Liver (tissue), 9 donors: ENCODE results near the gene ASPG. TPM values are rescaled to one million over a fixed set of nuclear protein-coding genes. Genes with fewer than 3 reads are reported as not detected.

Experiments used
- DNase-seq: peaks from one replicate; pipeline ENCODE4 v3.0.0-alpha.2; 2017; ENCODE audit warnings: low spot score
- H3K27ac ChIP-seq, 2 donors: one replicate each; pipeline ENCODE4 v1.7.0; 2013; ENCODE audit warnings: inconsistent platforms in 2 of 2, low read length in 2 of 2, control low read depth in 1 of 2, low read depth in 1 of 2, mild to moderate bottlenecking in 1 of 2
- H3K27me3 ChIP-seq, 4 donors: one replicate each; pipeline versions ENCODE4 v1.6.1 to v1.7.0; 2013; ENCODE audit warnings: low read length in 3 of 4, inconsistent platforms in 1 of 4, mild to moderate bottlenecking in 1 of 4, moderate library complexity in 1 of 4; ENCODE audit not compliant: control insufficient read depth in 4 of 4, insufficient read depth in 4 of 4
- H3K36me3 ChIP-seq, 4 donors: one replicate each; pipeline versions ENCODE4 v1.6.1 to v1.7.0; 2013; ENCODE audit warnings: low read length in 3 of 4, mild to moderate bottlenecking in 3 of 4, low read depth in 1 of 4, moderate library complexity in 1 of 4; ENCODE audit not compliant: control insufficient read depth in 4 of 4, insufficient read depth in 3 of 4
- H3K4me1 ChIP-seq, 4 donors: one replicate each; pipeline versions ENCODE4 v1.6.1 to v1.7.0; 2013; ENCODE audit warnings: low read length in 3 of 4, mild to moderate bottlenecking in 3 of 4, moderate library complexity in 1 of 4; ENCODE audit not compliant: control insufficient read depth in 4 of 4, insufficient read depth in 4 of 4
- H3K4me3 ChIP-seq, 3 donors: one replicate each; pipeline versions ENCODE4 v1.6.1 to v1.7.0; 2013; ENCODE audit warnings: low read length in 3 of 3, control low read depth in 1 of 3, low read depth in 1 of 3, mild to moderate bottlenecking in 1 of 3
- H3K9ac ChIP-seq, 2 donors: one replicate each; pipeline ENCODE4 v1.7.0; 2013; ENCODE audit warnings: low read length in 2 of 2, mild to moderate bottlenecking in 2 of 2, moderate library complexity in 2 of 2, control low read depth in 1 of 2, low read depth in 1 of 2
- H3K9me3 ChIP-seq, 4 donors: one replicate each; pipeline versions ENCODE4 v1.6.1 to v1.7.0; 2013; ENCODE audit warnings: low read length in 3 of 4; ENCODE audit not compliant: control insufficient read depth in 4 of 4
- EGR1 ChIP-seq, 2 donors: IDR thresholded peaks; 2 replicates each; pipeline ENCODE4 v1.6.1; 2016 to 2018; ENCODE audit warnings: antibody characterized with exemption in 2 of 2, low read depth in 2 of 2
- HNF4A ChIP-seq, 2 donors: conservative IDR thresholded peaks; 2 replicates each; pipeline ENCODE4 v1.6.1; 2016; ENCODE audit warnings: antibody characterized with exemption in 2 of 2, mild to moderate bottlenecking in 2 of 2
- HNF4G ChIP-seq: IDR thresholded peaks from 2 replicates; pipeline ENCODE4 v1.6.1; 2016; ENCODE audit warnings: antibody characterized with exemption
- JUND ChIP-seq, 2 donors: IDR thresholded peaks; 2 replicates each; pipeline ENCODE4 v1.6.1; 2016; ENCODE audit warnings: antibody characterized with exemption in 2 of 2
- RAD21 ChIP-seq, 2 donors: IDR thresholded peaks; 2 replicates each; pipeline ENCODE4 v1.6.1; 2016; ENCODE audit warnings: antibody characterized with exemption in 2 of 2, mild to moderate bottlenecking in 2 of 2
- REST ChIP-seq: IDR thresholded peaks from 2 replicates; pipeline ENCODE4 v1.6.1; 2016; ENCODE audit warnings: antibody characterized with exemption, mild to moderate bottlenecking
- RXRA ChIP-seq, 2 donors: IDR thresholded peaks; 2 replicates each; pipeline ENCODE4 v1.6.1; 2017 to 2018; ENCODE audit warnings: antibody characterized with exemption in 2 of 2, mild to moderate bottlenecking in 1 of 2
- YY1 ChIP-seq: IDR thresholded peaks from 2 replicates; pipeline ENCODE4 v1.6.1; 2016; ENCODE audit warnings: antibody characterized with exemption, mild to moderate bottlenecking
- WGBS: extraction: QIAGEN DNeasy Blood & Tissue Kit; methylation state at CpG from one replicate; pipeline ENCODE4 v1.1.7; 2013; 5-methylcytosine and 5-hydroxymethylcytosine counted together
- polyA plus RNA-seq, 2 donors: library from polyadenylated mRNA; stranded (reverse) in 1 of 2; unstranded in 1 of 2; fragments of 200-250 nt in 1 of 2; fragments of >200 nt in 1 of 2; fragmentation: Nextera tagmentation in 1 of 2; extraction: Ambion mirVana in 1 of 2; gene quantifications; one replicate each; pipeline versions ENCODE4 v1.2.1 to v1.2.3, GENCODE V29; 2013 to 2015
- total RNA-seq, 2 donors: library from RNA; depleted of rRNA; stranded (reverse); fragments of >200 nt; gene quantifications; one replicate each; pipeline ENCODE4 v1.2.3, GENCODE V29; 2014
- TF ChIP-seq, protein P1 (sequence below): IDR thresholded peaks from 2 replicates; pipeline ENCODE4 v1.6.1; 2016; ENCODE audit warnings: antibody characterized with exemption
- TF ChIP-seq, protein P2 (sequence below): fragments of 150-350 bp; IDR thresholded peaks from 2 replicates; pipeline ENCODE4 v1.5.1; 2017; ENCODE audit warnings: improper control_type of control experiment, low read depth, low read length; ENCODE audit not compliant: missing input control
- donor health status: healthy.
- donor health status: healthy.
- donor health status: healthy.
- donor health status: healthy.
- donor health status: healthy.

ASPG gene
- total and polyA plus RNA-seq, 4 donors: 42.4 to 158 (median 110) TPM

GRCh38 chr14:104118006-104118844 lies 32.7 kb downstream of the ASPG start:
- Histone ChIP-seq H3K27me3 (no peaks in the 10 kb centered on the region), H3K9me3 (no peaks in the 10 kb centered on the region), H3K9ac (no peak overlapping the region), H3K27ac (no peak overlapping the region), H3K4me1 (peaks cover 5 to 16% (median 9%) of the 10 kb centered on the region in 4 donors), H3K36me3 (no peaks in the 10 kb centered on the region), H3K4me3 (no peak overlapping the region)
- DNase-seq: no peak
- TF ChIP-seq, protein P1, sequence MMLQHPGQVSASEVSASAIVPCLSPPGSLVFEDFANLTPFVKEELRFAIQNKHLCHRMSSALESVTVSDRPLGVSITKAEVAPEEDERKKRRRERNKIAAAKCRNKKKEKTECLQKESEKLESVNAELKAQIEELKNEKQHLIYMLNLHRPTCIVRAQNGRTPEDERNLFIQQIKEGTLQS: no peak
- TF ChIP-seq JUND (IDR thresholded peaks at IDR 0.05): no peak
- TF ChIP-seq RXRA (IDR thresholded peaks at IDR 0.05): no peak
- 72% methylated on average over 30 of the region's 30 CpGs for WGBS

- Histone ChIP-seq H3K27ac (no peak overlapping the region), H3K27me3 (no peaks in the 10 kb centered on the region), H3K4me1 (peaks cover 5 to 16% (median 9%) of the 10 kb centered on the region in 4 donors), H3K4me3 (no peak overlapping the region), H3K9ac (no peak overlapping the region), H3K9me3 (no peaks in the 10 kb centered on the region), H3K36me3 (no peaks in the 10 kb centered on the region)
- no peak for DNase-seq
- 91% methylated on average over 3 of the region's 3 CpGs for WGBS
- TF ChIP-seq, protein P2, sequence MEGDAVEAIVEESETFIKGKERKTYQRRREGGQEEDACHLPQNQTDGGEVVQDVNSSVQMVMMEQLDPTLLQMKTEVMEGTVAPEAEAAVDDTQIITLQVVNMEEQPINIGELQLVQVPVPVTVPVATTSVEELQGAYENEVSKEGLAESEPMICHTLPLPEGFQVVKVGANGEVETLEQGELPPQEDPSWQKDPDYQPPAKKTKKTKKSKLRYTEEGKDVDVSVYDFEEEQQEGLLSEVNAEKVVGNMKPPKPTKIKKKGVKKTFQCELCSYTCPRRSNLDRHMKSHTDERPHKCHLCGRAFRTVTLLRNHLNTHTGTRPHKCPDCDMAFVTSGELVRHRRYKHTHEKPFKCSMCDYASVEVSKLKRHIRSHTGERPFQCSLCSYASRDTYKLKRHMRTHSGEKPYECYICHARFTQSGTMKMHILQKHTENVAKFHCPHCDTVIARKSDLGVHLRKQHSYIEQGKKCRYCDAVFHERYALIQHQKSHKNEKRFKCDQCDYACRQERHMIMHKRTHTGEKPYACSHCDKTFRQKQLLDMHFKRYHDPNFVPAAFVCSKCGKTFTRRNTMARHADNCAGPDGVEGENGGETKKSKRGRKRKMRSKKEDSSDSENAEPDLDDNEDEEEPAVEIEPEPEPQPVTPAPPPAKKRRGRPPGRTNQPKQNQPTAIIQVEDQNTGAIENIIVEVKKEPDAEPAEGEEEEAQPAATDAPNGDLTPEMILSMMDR: no peak
- TF ChIP-seq HNF4G (no peak), YY1 (no peak), REST (no peak), EGR1 (IDR thresholded peaks at IDR 0.05; ENCODE audit: low read depth in 2 of 2) (no peak), HNF4A (conservative IDR thresholded peaks at IDR 0.05) (no peak), RAD21 (IDR thresholded peaks at IDR 0.05) (no peak)
These were observed 33.6 kb downstream of the ASPG start for GRCh38 chr14:104119119-104119487.
